H1 (cell line): ENCODE measurements around the gene PDE4D. TPM values are rescaled to one million over a fixed set of nuclear protein-coding genes. Genes with fewer than 3 reads are reported as not detected.

Experiments used
- JUN ChIP-seq: IDR thresholded peaks from 2 replicates; pipeline ENCODE4 v1.6.1; 2011; ENCODE audit warnings: low read depth, mild to moderate bottlenecking, improper control_type of control experiment, low read length
- KDM4A ChIP-seq: IDR thresholded peaks from one replicate; pipeline ENCODE4 v1.7.1; 2012; ENCODE audit warnings: low read depth, mild to moderate bottlenecking, moderate library complexity, low read length, inconsistent platforms; ENCODE audit not compliant: severe bottlenecking
- polyA plus RNA-seq, 7 experiments: library from polyadenylated mRNA; depleted of rRNA in 3 of 7; stranded (reverse) in 5 of 7; unstranded in 2 of 7; fragments of >200 nt in 5 of 7; fragments of 200-250 nt in 2 of 7; gene quantifications; 1 replicate in 5 of 7; 2 replicates in 1 of 7; 4 replicates in 1 of 7; pipeline versions ENCODE4 v1.2.1 to v1.2.3, GENCODE V29; 2011 to 2013; ENCODE audit warnings: missing spikeins in 2 of 7, mixed read lengths in 2 of 7
- total RNA-seq: library from RNA; stranded (reverse); fragmentation: NEBNext Ultra II Directional; extraction: Animal tissue kit (Norgen Biotek cat#: 25700); gene quantifications from 2 replicates; pipeline ENCODE4 v1.2.1, GENCODE V29; 2021
- TF ChIP-seq, protein P1 (sequence below): fragments of 300-600 bp; sonication (generic); IDR thresholded peaks from 2 replicates; pipeline ENCODE4 v1.7.1; 2012; ENCODE audit warnings: low read length, moderate library complexity, mild to moderate bottlenecking, inconsistent platforms; ENCODE audit not compliant: insufficient replicate concordance
- TF ChIP-seq, protein P2 (sequence below): IDR thresholded peaks from 2 replicates; pipeline ENCODE4 v1.6.1; 2011; ENCODE audit warnings: low read length, improper control_type of control experiment

The PDE4D gene
- total and polyA plus RNA-seq, 2 of the 8 experiments (the other 6 are each of a cell fraction or from before 2014, with no cell fraction given): 2.3 to 3.7 TPM

DNA sequence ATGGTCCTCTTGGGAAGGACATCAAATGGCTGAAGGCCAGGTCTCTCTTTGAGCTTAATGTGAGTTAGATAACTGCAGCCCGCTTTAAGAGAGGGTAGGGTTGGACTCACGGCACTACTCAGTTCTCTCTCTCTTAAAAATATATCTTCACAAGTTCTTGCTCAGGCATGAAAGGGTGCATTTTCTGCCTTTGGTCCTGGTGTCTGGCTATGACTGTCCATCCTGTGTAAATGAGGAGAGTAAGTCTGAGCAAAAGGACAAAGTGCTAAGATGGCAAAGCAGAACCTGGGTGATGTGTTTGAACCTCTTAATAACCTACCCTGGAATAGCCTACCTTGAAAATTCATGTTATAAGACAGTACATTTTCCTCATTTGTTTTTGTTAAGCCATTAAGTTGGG, 293.4 kb downstream of the PDE4D start (continued):
- TF ChIP-seq, protein P1, sequence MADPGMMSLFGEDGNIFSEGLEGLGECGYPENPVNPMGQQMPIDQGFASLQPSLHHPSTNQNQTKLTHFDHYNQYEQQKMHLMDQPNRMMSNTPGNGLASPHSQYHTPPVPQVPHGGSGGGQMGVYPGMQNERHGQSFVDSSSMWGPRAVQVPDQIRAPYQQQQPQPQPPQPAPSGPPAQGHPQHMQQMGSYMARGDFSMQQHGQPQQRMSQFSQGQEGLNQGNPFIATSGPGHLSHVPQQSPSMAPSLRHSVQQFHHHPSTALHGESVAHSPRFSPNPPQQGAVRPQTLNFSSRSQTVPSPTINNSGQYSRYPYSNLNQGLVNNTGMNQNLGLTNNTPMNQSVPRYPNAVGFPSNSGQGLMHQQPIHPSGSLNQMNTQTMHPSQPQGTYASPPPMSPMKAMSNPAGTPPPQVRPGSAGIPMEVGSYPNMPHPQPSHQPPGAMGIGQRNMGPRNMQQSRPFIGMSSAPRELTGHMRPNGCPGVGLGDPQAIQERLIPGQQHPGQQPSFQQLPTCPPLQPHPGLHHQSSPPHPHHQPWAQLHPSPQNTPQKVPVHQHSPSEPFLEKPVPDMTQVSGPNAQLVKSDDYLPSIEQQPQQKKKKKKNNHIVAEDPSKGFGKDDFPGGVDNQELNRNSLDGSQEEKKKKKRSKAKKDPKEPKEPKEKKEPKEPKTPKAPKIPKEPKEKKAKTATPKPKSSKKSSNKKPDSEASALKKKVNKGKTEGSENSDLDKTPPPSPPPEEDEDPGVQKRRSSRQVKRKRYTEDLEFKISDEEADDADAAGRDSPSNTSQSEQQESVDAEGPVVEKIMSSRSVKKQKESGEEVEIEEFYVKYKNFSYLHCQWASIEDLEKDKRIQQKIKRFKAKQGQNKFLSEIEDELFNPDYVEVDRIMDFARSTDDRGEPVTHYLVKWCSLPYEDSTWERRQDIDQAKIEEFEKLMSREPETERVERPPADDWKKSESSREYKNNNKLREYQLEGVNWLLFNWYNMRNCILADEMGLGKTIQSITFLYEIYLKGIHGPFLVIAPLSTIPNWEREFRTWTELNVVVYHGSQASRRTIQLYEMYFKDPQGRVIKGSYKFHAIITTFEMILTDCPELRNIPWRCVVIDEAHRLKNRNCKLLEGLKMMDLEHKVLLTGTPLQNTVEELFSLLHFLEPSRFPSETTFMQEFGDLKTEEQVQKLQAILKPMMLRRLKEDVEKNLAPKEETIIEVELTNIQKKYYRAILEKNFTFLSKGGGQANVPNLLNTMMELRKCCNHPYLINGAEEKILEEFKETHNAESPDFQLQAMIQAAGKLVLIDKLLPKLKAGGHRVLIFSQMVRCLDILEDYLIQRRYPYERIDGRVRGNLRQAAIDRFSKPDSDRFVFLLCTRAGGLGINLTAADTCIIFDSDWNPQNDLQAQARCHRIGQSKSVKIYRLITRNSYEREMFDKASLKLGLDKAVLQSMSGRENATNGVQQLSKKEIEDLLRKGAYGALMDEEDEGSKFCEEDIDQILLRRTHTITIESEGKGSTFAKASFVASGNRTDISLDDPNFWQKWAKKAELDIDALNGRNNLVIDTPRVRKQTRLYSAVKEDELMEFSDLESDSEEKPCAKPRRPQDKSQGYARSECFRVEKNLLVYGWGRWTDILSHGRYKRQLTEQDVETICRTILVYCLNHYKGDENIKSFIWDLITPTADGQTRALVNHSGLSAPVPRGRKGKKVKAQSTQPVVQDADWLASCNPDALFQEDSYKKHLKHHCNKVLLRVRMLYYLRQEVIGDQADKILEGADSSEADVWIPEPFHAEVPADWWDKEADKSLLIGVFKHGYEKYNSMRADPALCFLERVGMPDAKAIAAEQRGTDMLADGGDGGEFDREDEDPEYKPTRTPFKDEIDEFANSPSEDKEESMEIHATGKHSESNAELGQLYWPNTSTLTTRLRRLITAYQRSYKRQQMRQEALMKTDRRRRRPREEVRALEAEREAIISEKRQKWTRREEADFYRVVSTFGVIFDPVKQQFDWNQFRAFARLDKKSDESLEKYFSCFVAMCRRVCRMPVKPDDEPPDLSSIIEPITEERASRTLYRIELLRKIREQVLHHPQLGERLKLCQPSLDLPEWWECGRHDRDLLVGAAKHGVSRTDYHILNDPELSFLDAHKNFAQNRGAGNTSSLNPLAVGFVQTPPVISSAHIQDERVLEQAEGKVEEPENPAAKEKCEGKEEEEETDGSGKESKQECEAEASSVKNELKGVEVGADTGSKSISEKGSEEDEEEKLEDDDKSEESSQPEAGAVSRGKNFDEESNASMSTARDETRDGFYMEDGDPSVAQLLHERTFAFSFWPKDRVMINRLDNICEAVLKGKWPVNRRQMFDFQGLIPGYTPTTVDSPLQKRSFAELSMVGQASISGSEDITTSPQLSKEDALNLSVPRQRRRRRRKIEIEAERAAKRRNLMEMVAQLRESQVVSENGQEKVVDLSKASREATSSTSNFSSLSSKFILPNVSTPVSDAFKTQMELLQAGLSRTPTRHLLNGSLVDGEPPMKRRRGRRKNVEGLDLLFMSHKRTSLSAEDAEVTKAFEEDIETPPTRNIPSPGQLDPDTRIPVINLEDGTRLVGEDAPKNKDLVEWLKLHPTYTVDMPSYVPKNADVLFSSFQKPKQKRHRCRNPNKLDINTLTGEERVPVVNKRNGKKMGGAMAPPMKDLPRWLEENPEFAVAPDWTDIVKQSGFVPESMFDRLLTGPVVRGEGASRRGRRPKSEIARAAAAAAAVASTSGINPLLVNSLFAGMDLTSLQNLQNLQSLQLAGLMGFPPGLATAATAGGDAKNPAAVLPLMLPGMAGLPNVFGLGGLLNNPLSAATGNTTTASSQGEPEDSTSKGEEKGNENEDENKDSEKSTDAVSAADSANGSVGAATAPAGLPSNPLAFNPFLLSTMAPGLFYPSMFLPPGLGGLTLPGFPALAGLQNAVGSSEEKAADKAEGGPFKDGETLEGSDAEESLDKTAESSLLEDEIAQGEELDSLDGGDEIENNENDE: no peak
- TF ChIP-seq KDM4A (no peak), JUN (no peak)
- TF ChIP-seq, protein P2, sequence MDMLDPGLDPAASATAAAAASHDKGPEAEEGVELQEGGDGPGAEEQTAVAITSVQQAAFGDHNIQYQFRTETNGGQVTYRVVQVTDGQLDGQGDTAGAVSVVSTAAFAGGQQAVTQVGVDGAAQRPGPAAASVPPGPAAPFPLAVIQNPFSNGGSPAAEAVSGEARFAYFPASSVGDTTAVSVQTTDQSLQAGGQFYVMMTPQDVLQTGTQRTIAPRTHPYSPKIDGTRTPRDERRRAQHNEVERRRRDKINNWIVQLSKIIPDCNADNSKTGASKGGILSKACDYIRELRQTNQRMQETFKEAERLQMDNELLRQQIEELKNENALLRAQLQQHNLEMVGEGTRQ: no peak
